ENCODE data around the gene IPO11. TPM values are rescaled to one million over a fixed set of nuclear protein-coding genes. Genes with fewer than 3 reads are reported as not detected.

Gene IPO11
- total and polyA plus RNA-seq, 10 donors = 7.8 to 42.2 (median 34.0) TPM

- H3K4me3 ChIP-seq = no peak overlapping the region
- 60 to 71% (median 70%) methylated on average over 4 of the region's 4 CpGs for WGBS, 5 donors
- H3K27me3 ChIP-seq (replicated peaks in 1 of 7) = no peaks in the 10 kb centered on the region
- peaks cover 0 to 5% (median 0%) of the 10 kb centered on the region in 6 donors for H3K4me1 ChIP-seq
- H3K9me3 ChIP-seq = no peaks in the 10 kb centered on the region
- intact Hi-C loops (cut with DNase I; ENCODE audit: low total_unique reads) = no loop called here
- H3K27ac ChIP-seq = no peak overlapping the region
- no peak for TF ChIP-seq POLR2AphosphoS5 (IDR thresholded peaks at IDR 0.05)
- TF ChIP-seq CTCF (IDR thresholded peaks at IDR 0.05 in 8 of 11, conservative IDR thresholded peaks at IDR 0.05 in 3 of 11) = no peak
- TF ChIP-seq POLR2A (IDR thresholded peaks at IDR 0.05) = no peak
- no peak for DNase-seq
- no peaks in the 10 kb centered on the region for H3K36me3 ChIP-seq
These were observed 227.9 kb downstream of the IPO11 start for GRCh38 chr5:62640446-62640845.

- no peaks in the 10 kb centered on the region for H3K36me3 ChIP-seq
- no peak overlapping the region for H3K27ac ChIP-seq
- intact Hi-C loops (cut with DNase I; ENCODE audit: low total_unique reads) = no loop called here
These were observed 229.9 kb downstream of the IPO11 start for GRCh38 chr5:62642468-62642867.

GRCh38 chr5:62643556-62644451 is 231.2 kb downstream of the IPO11 start:
- Histone ChIP-seq H3K36me3 (no peaks in the 10 kb centered on the region), H3K9me3 (no peaks in the 10 kb centered on the region), H3K4me1 (peaks cover 0 to 12% (median 7%) of the 10 kb centered on the region in 6 donors), H3K27ac (no peak overlapping the region), H3K27me3 (replicated peaks in 1 of 7) (no peaks in the 10 kb centered on the region), H3K4me3 (no peak overlapping the region)
- TF ChIP-seq CTCF (IDR thresholded peaks at IDR 0.05 in 8 of 11, conservative IDR thresholded peaks at IDR 0.05 in 3 of 11) = no peak
- peak in 2 of 3 donors; percentile 29 to 51 for TF ChIP-seq POLR2AphosphoS5 (IDR thresholded peaks at IDR 0.05)
- DNase-seq = no peak
- 60 to 87% (median 77%) methylated on average over 14 to 17 of the region's 17 CpGs for WGBS, 5 donors
- intact Hi-C loops (cut with DNase I; ENCODE audit: low total_unique reads) = no loop called here

More at GRCh38 chr5:62642468-62642867, 229.9 kb downstream of the IPO11 start:
- TF ChIP-seq CTCF (IDR thresholded peaks at IDR 0.05 in 8 of 11, conservative IDR thresholded peaks at IDR 0.05 in 3 of 11) (no peak), POLR2AphosphoS5 (IDR thresholded peaks at IDR 0.05) (no peak), POLR2A (IDR thresholded peaks at IDR 0.05) (no peak)
- no peaks in the 10 kb centered on the region for H3K27me3 ChIP-seq (replicated peaks in 1 of 7)
- DNase-seq = no peak
- H3K9me3 ChIP-seq = no peaks in the 10 kb centered on the region
- H3K4me3 ChIP-seq = no peak overlapping the region
- peaks cover 0 to 5% (median 0%) of the 10 kb centered on the region in 6 donors for H3K4me1 ChIP-seq
- 89 to 98% (median 93%) methylated on average over 6 of the region's 6 CpGs for WGBS, 5 donors

GRCh38 chr5:62645223-62645622 is 232.7 kb downstream of the IPO11 start:
- Histone ChIP-seq H3K27me3 (replicated peaks in 1 of 7) (no peaks in the 10 kb centered on the region), H3K4me1 (peaks cover 0 to 23% (median 7%) of the 10 kb centered on the region in 6 donors), H3K36me3 (no peaks in the 10 kb centered on the region), H3K9me3 (no peaks in the 10 kb centered on the region), H3K27ac (no peak overlapping the region), H3K4me3 (no peak overlapping the region)
- WGBS, 5 donors = 85 to 95% (median 91%) methylated on average over 3 of the region's 3 CpGs
- TF ChIP-seq POLR2AphosphoS5 (IDR thresholded peaks at IDR 0.05) = no peak
- TF ChIP-seq POLR2A (IDR thresholded peaks at IDR 0.05) = no peak
- no peak for TF ChIP-seq CTCF (IDR thresholded peaks at IDR 0.05 in 8 of 11, conservative IDR thresholded peaks at IDR 0.05 in 3 of 11)
- no peak for DNase-seq
- intact Hi-C loops (cut with DNase I; ENCODE audit: low total_unique reads) = no loop called here

Data from spleen (tissue), 11 donors.